Measurements from ENCODE around the gene PDZK1. TPM values are rescaled to one million over a fixed set of nuclear protein-coding genes. Genes with fewer than 3 reads are reported as not detected.

PDZK1 gene
- total and polyA plus RNA-seq, 2 experiments from 2014 or later = 0.73 TPM; not detected in 1

- TF ChIP-seq REST (IDR thresholded peaks at IDR 0.05; ENCODE audit: unreplicated experiment) = no peak
- no peak for TF ChIP-seq EZH2phosphoT487 (IDR thresholded peaks at IDR 0.05; ENCODE audit: unreplicated experiment)
Observed at GRCh38 chr1:145736191-145736590, 29.0 kb upstream of the PDZK1 start (continued).

DNA sequence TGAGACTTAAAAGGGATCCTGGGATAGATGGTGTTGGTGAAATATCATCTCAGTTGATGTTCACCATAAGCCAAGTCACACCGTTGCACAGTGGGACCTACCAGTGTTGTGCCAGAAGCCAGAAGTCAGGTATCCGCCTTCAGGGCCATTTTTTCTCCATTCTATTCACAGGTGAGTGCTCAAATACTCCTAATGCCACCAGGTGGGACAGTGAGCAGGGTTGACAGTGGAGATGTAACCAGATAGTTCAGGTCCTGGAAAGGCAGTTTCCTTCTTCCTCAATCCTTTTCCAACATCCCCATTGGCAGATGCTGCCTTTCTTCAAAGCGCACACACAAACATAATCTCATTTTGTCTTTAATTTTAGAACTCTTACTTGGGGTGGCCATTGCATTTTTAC is 23.7 kb upstream of the PDZK1 start:
- peaks cover 8% of the 10 kb centered on the region for H3K27me3 Mint-ChIP-seq (ENCODE audit: insufficient read depth, low read depth, poor library complexity)

DNA sequence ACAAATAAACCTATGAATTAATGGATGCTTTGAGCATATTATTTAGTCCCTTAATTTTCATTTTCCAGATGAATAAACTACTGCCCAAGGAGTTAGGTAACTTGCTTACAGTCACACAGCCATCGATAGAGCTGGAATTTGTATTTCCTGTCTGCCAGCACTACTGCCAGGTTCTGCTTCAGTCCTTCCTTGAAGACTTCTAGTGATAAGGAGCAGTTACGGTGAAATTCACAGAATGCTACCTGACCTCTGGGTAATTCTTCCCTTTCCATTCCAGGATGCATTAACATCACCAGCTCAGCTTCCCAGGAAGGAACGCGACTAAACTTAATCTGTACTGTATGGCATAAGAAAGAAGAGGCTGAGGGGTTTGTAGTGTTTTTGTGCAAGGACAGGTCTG is 23.3 kb upstream of the PDZK1 start:
- H3K36me3 ChIP-seq (ENCODE audit: insufficient read depth) = no peaks in the 10 kb centered on the region
- no peak overlapping the region for H3K4me2 ChIP-seq
- no peak overlapping the region for H3K4me3 ChIP-seq
- Mint-ChIP-seq H3K9me3 (no peaks in the 10 kb centered on the region), H3K27ac (no peak overlapping the region), H3K4me1 (peaks cover 25% of the 10 kb centered on the region), H3K4me3 (no peak overlapping the region), H3K27me3 (ENCODE audit: insufficient read depth, low read depth, poor library complexity) (peaks cover 8% of the 10 kb centered on the region), H3K36me3 (ENCODE audit: low read depth) (no peaks in the 10 kb centered on the region)
- no peak overlapping the region for H2AFZ ChIP-seq
- H3K9me2 ChIP-seq (ENCODE audit: insufficient read depth) = no peaks in the 10 kb centered on the region
- DNase-seq (ENCODE audit: low spot score) (no peak), ATAC-seq (no peak)
- no peaks in the 10 kb centered on the region for H3F3A ChIP-seq (replicated peaks; ENCODE audit: low read depth)
- peaks cover 4% of the 10 kb centered on the region; the same call in 1 of the 2 replicates for H4K20me1 ChIP-seq (replicated peaks; ENCODE audit: insufficient read depth)
- H3K79me2 ChIP-seq (replicated peaks; ENCODE audit: insufficient read depth) = no peaks in the 10 kb centered on the region
- H3K4me1 ChIP-seq (ENCODE audit: insufficient read depth) = 0 out of 2 replicates have a peak, but pooled peaks cover 6% of the 10 kb centered on the region
- no peaks in the 10 kb centered on the region for H3K27me3 ChIP-seq (ENCODE audit: insufficient read depth)
- H3K27ac ChIP-seq (ENCODE audit: low read depth) = no peak overlapping the region
- no peak for TF ChIP-seq ZNF331 (CRISPR knock-in tag; IDR thresholded peaks at IDR 0.05; ENCODE audit: low read depth)
- TF ChIP-seq, protein P1, sequence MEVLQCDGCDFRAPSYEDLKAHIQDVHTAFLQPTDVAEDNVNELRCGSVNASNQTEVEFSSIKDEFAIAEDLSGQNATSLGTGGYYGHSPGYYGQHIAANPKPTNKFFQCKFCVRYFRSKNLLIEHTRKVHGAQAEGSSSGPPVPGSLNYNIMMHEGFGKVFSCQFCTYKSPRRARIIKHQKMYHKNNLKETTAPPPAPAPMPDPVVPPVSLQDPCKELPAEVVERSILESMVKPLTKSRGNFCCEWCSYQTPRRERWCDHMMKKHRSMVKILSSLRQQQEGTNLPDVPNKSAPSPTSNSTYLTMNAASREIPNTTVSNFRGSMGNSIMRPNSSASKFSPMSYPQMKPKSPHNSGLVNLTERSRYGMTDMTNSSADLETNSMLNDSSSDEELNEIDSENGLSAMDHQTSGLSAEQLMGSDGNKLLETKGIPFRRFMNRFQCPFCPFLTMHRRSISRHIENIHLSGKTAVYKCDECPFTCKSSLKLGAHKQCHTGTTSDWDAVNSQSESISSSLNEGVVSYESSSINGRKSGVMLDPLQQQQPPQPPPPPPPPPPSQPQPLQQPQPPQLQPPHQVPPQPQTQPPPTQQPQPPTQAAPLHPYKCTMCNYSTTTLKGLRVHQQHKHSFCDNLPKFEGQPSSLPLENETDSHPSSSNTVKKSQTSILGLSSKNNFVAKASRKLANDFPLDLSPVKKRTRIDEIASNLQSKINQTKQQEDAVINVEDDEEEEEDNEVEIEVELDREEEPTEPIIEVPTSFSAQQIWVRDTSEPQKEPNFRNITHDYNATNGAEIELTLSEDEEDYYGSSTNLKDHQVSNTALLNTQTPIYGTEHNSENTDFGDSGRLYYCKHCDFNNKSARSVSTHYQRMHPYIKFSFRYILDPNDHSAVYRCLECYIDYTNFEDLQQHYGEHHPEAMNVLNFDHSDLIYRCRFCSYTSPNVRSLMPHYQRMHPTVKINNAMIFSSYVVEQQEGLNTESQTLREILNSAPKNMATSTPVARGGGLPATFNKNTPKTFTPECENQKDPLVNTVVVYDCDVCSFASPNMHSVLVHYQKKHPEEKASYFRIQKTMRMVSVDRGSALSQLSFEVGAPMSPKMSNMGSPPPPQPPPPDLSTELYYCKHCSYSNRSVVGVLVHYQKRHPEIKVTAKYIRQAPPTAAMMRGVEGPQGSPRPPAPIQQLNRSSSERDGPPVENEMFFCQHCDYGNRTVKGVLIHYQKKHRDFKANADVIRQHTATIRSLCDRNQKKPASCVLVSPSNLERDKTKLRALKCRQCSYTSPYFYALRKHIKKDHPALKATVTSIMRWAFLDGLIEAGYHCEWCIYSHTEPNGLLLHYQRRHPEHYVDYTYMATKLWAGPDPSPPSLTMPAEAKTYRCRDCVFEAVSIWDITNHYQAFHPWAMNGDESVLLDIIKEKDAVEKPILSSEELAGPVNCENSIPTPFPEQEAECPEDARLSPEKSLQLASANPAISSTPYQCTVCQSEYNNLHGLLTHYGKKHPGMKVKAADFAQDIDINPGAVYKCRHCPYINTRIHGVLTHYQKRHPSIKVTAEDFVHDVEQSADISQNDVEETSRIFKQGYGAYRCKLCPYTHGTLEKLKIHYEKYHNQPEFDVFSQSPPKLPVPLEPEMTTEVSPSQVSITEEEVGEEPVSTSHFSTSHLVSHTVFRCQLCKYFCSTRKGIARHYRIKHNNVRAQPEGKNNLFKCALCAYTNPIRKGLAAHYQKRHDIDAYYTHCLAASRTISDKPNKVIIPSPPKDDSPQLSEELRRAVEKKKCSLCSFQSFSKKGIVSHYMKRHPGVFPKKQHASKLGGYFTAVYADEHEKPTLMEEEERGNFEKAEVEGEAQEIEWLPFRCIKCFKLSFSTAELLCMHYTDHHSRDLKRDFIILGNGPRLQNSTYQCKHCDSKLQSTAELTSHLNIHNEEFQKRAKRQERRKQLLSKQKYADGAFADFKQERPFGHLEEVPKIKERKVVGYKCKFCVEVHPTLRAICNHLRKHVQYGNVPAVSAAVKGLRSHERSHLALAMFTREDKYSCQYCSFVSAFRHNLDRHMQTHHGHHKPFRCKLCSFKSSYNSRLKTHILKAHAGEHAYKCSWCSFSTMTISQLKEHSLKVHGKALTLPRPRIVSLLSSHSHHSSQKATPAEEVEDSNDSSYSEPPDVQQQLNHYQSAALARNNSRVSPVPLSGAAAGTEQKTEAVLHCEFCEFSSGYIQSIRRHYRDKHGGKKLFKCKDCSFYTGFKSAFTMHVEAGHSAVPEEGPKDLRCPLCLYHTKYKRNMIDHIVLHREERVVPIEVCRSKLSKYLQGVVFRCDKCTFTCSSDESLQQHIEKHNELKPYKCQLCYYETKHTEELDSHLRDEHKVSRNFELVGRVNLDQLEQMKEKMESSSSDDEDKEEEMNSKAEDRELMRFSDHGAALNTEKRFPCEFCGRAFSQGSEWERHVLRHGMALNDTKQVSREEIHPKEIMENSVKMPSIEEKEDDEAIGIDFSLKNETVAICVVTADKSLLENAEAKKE (CRISPR knock-in tag; IDR thresholded peaks at IDR 0.05) = no peak

More for the DNA sequence above, 23.7 kb upstream of the PDZK1 start:
- no peak overlapping the region for H3K4me3 ChIP-seq
- no peaks in the 10 kb centered on the region for H3K36me3 ChIP-seq (ENCODE audit: insufficient read depth)
- H3K9me2 ChIP-seq (ENCODE audit: insufficient read depth) = 0 out of 2 replicates have a peak, but pooled peaks cover under 1% of the 10 kb centered on the region
- H3K27ac ChIP-seq (ENCODE audit: low read depth) = no peak overlapping the region
- H3K4me2 ChIP-seq = no peak overlapping the region
- 0 out of 2 replicates have a peak, but pooled peaks cover 6% of the 10 kb centered on the region for H3K4me1 ChIP-seq (ENCODE audit: insufficient read depth)
- H2AFZ ChIP-seq = no peak overlapping the region
- TF ChIP-seq, protein P2, sequence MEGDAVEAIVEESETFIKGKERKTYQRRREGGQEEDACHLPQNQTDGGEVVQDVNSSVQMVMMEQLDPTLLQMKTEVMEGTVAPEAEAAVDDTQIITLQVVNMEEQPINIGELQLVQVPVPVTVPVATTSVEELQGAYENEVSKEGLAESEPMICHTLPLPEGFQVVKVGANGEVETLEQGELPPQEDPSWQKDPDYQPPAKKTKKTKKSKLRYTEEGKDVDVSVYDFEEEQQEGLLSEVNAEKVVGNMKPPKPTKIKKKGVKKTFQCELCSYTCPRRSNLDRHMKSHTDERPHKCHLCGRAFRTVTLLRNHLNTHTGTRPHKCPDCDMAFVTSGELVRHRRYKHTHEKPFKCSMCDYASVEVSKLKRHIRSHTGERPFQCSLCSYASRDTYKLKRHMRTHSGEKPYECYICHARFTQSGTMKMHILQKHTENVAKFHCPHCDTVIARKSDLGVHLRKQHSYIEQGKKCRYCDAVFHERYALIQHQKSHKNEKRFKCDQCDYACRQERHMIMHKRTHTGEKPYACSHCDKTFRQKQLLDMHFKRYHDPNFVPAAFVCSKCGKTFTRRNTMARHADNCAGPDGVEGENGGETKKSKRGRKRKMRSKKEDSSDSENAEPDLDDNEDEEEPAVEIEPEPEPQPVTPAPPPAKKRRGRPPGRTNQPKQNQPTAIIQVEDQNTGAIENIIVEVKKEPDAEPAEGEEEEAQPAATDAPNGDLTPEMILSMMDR (conservative IDR thresholded peaks at IDR 0.05; ENCODE audit: low read depth in 2 of 2) = peak in 1 of 2 experiments; percentile 25; a peak in 3 of 4 replicates
- no peak for TF ChIP-seq ZNF331 (CRISPR knock-in tag; IDR thresholded peaks at IDR 0.05; ENCODE audit: low read depth)
- Mint-ChIP-seq H3K27ac (no peak overlapping the region), H3K4me1 (peaks cover 25% of the 10 kb centered on the region), H3K9me3 (no peaks in the 10 kb centered on the region), H3K36me3 (ENCODE audit: low read depth) (no peaks in the 10 kb centered on the region), H3K4me3 (no peak overlapping the region)
- peak; percentile 53 for DNase-seq (ENCODE audit: low spot score)
- H3K27me3 ChIP-seq (ENCODE audit: insufficient read depth) = no peaks in the 10 kb centered on the region
- H3F3A ChIP-seq (replicated peaks; ENCODE audit: low read depth) = no peaks in the 10 kb centered on the region
- peak; percentile 50 for ATAC-seq
- peaks cover 4% of the 10 kb centered on the region; the same call in 1 of the 2 replicates for H4K20me1 ChIP-seq (replicated peaks; ENCODE audit: insufficient read depth)
- no peaks in the 10 kb centered on the region for H3K79me2 ChIP-seq (replicated peaks; ENCODE audit: insufficient read depth)
